HepG2 (cell line): ENCODE results near the gene TMEM14A. TPM values are rescaled to one million over a fixed set of nuclear protein-coding genes. Genes with fewer than 3 reads are reported as not detected.

Source experiments
- ATAC-seq: fragments of 200-7000 bp; cut with Tn5 transposase; 3 replicates; pipeline ENCODE4 v1.9.1; 2020; ENCODE audit warnings: mild to moderate bottlenecking, moderate library complexity
- BruUV-seq: library from RNA; stranded (reverse); fragments of 400-500 nt; replicated peaks from 2 replicates; lab custom pipeline; 2021; lab: Mats Ljungman, UMichigan
- CTCF ChIA-PET: fragments of 300-600 bp; formaldehyde crosslinking; extraction: SDS; loops from one replicate; lab custom pipeline; 2021; ENCODE audit warnings: low total read pairs, inconsistent platforms, low intra/inter-chr PET ratio; lab: Yijun Ruan, JAX
- POLR2A ChIA-PET: fragments of 350-600 bp; sonication (Branson Sonifier 250); formaldehyde crosslinking; loops from one replicate; lab custom pipeline; 2020; ENCODE audit warnings: antibody characterized with exemption, inconsistent platforms; lab: Yijun Ruan, JAX
- DNase-seq: peaks from one replicate; pipeline ENCODE4 v3.0.0-alpha.2; 2015; ENCODE audit warnings: low spot score
- FAIRE-seq: peaks from 3 replicates; lab custom pipeline; 2011; peaks lifted over from hg19 to GRCh38; lab: Jason Lieb, UNC
- H2AFZ ChIP-seq: one replicate; pipeline ENCODE4 v1.6.1; 2011; ENCODE audit warnings: low read length, inconsistent platforms
- H3K27ac ChIP-seq: fragments of 300-600 bp; 3 replicates; pipeline ENCODE4 v1.8.0; 2011; ENCODE audit warnings: mixed run types, mild to moderate bottlenecking, mixed read lengths, low read length, inconsistent platforms; ENCODE audit not compliant: insufficient read depth; ENCODE audit errors: extremely low read length
- H3K27me3 ChIP-seq, 2 experiments: fragments of 200-600 bp in 1 of 2; 2 replicates in 1 of 2; 3 replicates in 1 of 2; pipeline versions ENCODE4 v1.6.0 to v1.8.0; 2011; ENCODE audit warnings: low read length in 2 of 2, mild to moderate bottlenecking in 2 of 2, moderate library complexity in 2 of 2, inconsistent platforms in 1 of 2; ENCODE audit not compliant: insufficient read depth in 2 of 2, control insufficient read depth in 1 of 2
- H3K36me3 ChIP-seq, 2 experiments: fragments of 200-600 bp in 1 of 2; replicated peaks in 1 of 2; 2 replicates in 1 of 2; 3 replicates in 1 of 2; pipeline versions ENCODE4 v1.5.1 to v1.8.0; 2011; ENCODE audit warnings: low read length in 2 of 2, inconsistent platforms in 1 of 2; ENCODE audit not compliant: insufficient read depth in 2 of 2, control insufficient read depth in 1 of 2
- H3K4me1 ChIP-seq: 2 replicates; pipeline ENCODE4 v1.5.1; 2012; ENCODE audit warnings: low read length, inconsistent platforms; ENCODE audit not compliant: insufficient read depth
- H3K4me2 ChIP-seq: 2 replicates; pipeline ENCODE4 v1.6.0; 2011; ENCODE audit warnings: low read depth, low read length, inconsistent platforms
- H3K4me3 ChIP-seq, 3 experiments: fragments of 200-600 bp in 1 of 3; sonication (generic), shearing (Covaris generic) in 1 of 3; replicated peaks in 1 of 3; 2 replicates each; pipeline ENCODE4 v1.5.1; 2011 to 2016; ENCODE audit warnings: low read length in 3 of 3, inconsistent platforms in 2 of 3, low read depth in 2 of 3, mild to moderate bottlenecking in 2 of 3, control low read depth in 1 of 3, mixed read lengths in 1 of 3; ENCODE audit not compliant: insufficient read depth in 1 of 3
- H3K79me2 ChIP-seq: one replicate; pipeline ENCODE4 v1.6.1; 2011; ENCODE audit warnings: low read length, inconsistent platforms; ENCODE audit not compliant: insufficient read depth
- H3K9ac ChIP-seq: 2 replicates; pipeline ENCODE4 v1.6.0; 2011; ENCODE audit warnings: mild to moderate bottlenecking, low read depth, low read length, inconsistent platforms; ENCODE audit not compliant: insufficient read depth
- H3K9me3 ChIP-seq: 2 replicates; pipeline ENCODE4 v1.5.1; 2012; ENCODE audit warnings: mild to moderate bottlenecking, low read length
- H4K20me1 ChIP-seq: 2 replicates; pipeline ENCODE4 v1.6.0; 2011; ENCODE audit warnings: inconsistent platforms, mild to moderate bottlenecking, low read length, moderate library complexity; ENCODE audit not compliant: insufficient read depth
- CEBPB ChIP-seq: IDR thresholded peaks from 2 replicates; pipeline ENCODE4 v1.6.1; 2011; ENCODE audit warnings: low read depth, low read length, improper control_type of control experiment, borderline replicate concordance
- IRX3 ChIP-seq: sonication (generic); formaldehyde crosslinking; IDR thresholded peaks from 2 replicates; pipeline ENCODE4 v1.8.1; 2023; ENCODE audit warnings: mild to moderate bottlenecking, low read depth, missing genetic modification reagents, borderline replicate concordance
- ISX ChIP-seq: sonication (generic); formaldehyde crosslinking; conservative IDR thresholded peaks from 2 replicates; pipeline ENCODE4 v1.5.0; 2020; ENCODE audit warnings: missing genetic modification reagents
- SIN3B ChIP-seq: fragments of 150-350 bp; IDR thresholded peaks from 2 replicates; pipeline ENCODE4 v1.6.1; 2014; ENCODE audit warnings: low read length
- STAG1 ChIP-seq: sonication (generic); formaldehyde crosslinking; IDR thresholded peaks from 2 replicates; pipeline ENCODE4 v1.4.0; 2020; ENCODE audit warnings: missing genetic modification reagents
- WGBS: methylation state at CpG from one replicate; pipeline ENCODE4 v1.1.6; 2017; ENCODE audit warnings: low lambda C conversion rate; 5-methylcytosine and 5-hydroxymethylcytosine counted together
- in situ Hi-C: cut with HindIII; loops from 2 replicates; pipeline ENCODE4 v1.10.0; 2017; ENCODE audit warnings: low pct_unique_long_range_greater_than_20kb; ENCODE audit not compliant: extremely low pct_ligation_motif_present
- intact Hi-C: fragments of 100-400 bp; cut with micrococcal nuclease; formaldehyde crosslinking; loops from one replicate; pipeline ENCODE4 v1.10.0; 2022; ENCODE audit not compliant: unreplicated experiment
- polyA plus RNA-seq, 8 experiments: library from polyadenylated mRNA; depleted of rRNA in 3 of 8; stranded (reverse) in 7 of 8; unstranded in 1 of 8; fragments of >200 nt; fragmentation: Illumina TruSeq in 4 of 8; extraction: Trizol in 4 of 8; gene quantifications; 2 replicates each; pipeline versions ENCODE4 v1.2.1 to v1.2.3, GENCODE V29; 2011 to 2016; ENCODE audit warnings: low read depth in 4 of 8, missing spikeins in 1 of 8, mixed read lengths in 1 of 8; ENCODE audit not compliant: insufficient read depth in 1 of 8
- total RNA-seq, 5 experiments: library from RNA; depleted of rRNA; stranded (reverse); fragments of >200 nt; fragmentation: Illumina TruSeq; extraction: Trizol; gene quantifications; 2 replicates each; pipeline ENCODE4 v1.2.3, GENCODE V29; 2016; ENCODE audit warnings: low read depth in 1 of 5
- TF ChIP-seq, protein P1 (sequence below): sonication (generic); formaldehyde crosslinking; IDR thresholded peaks from 2 replicates; pipeline ENCODE4 v1.5.0; 2020; ENCODE audit warnings: mild to moderate bottlenecking, missing genetic modification reagents, moderate library complexity

Gene TMEM14A
- total and polyA plus RNA-seq, 2 of the 13 experiments (the other 11 are each of a cell fraction or from before 2014, with no cell fraction given), result 24.6 to 73.7 TPM

DNA sequence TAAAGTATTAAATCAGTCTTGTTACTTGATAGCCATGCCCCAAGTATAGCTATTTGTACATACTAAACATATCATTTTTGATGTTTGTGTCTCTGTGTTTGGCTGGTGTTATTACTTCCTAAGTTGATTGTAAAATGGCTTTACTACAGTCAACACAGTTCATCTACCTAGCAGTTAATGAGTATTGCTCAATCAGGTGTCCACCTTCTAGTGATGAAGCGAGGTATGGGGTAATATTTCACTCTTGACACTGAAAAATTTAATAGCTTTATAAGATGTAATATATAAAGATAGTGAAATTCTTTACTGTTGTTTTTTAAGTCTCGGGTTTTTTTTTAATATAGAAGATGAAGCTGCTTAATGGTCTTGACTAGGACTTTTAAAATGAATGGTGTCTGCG is 18.9 kb downstream of the TMEM14A start:
- ChIA-PET POLR2A (no interaction called here), CTCF (no interaction called here)
- H3K27me3 ChIP-seq, result no peaks in the 10 kb centered on the region
- ATAC-seq (no peak), FAIRE-seq (no peak), DNase-seq (no peak)
- H3K4me2 ChIP-seq, result no peak overlapping the region
- H3K4me3 ChIP-seq, result no peak overlapping the region
- no peaks in the 10 kb centered on the region for H4K20me1 ChIP-seq
- H3K36me3 ChIP-seq, result no peaks in the 10 kb centered on the region
- WGBS, result 94% methylated on average over 3 of the region's 3 CpGs
- H3K4me1 ChIP-seq, result peaks cover 8% of the 10 kb centered on the region
- no TSS peak for BruUV-seq
- no peak overlapping the region for H3K9ac ChIP-seq
- H3K79me2 ChIP-seq, result no peaks in the 10 kb centered on the region
- H3K27ac ChIP-seq, result no peak overlapping the region
- in situ Hi-C loops (no loop called here), intact Hi-C loops (no loop called here)
- peaks cover 6% of the 10 kb centered on the region; the same call in 1 of the 2 replicates for H3K9me3 ChIP-seq
- TF ChIP-seq CEBPB, result peak; percentile 59; the same call in 1 of the 2 replicates
- no peak for TF ChIP-seq SIN3B
- no peak overlapping the region for H2AFZ ChIP-seq

DNA sequence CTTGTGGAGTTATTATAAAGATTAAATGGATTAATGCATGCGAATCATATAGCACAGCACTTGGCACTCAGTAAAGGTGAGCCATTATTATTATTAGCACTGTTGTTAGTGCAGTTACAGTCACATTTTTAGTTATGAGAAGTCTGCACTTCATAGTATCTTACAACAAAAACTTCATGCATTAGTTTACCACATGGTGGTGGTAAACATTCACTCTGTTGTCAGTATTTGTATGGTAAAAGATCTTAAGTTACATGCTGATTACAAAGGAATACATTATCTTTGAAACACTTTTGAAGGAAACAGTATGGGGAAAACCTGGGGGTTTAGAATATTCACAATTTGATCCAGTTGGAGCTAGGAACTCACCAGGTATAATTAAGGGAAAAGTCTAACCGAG is 20.8 kb downstream of the TMEM14A start:
- Histone ChIP-seq H3K4me2 (no peak overlapping the region), H3K36me3 (no peaks in the 10 kb centered on the region), H3K27ac (no peak overlapping the region), H3K9me3 (peaks cover 6% of the 10 kb centered on the region; the same call in 1 of the 2 replicates), H3K9ac (no peak overlapping the region), H4K20me1 (no peaks in the 10 kb centered on the region), H3K4me1 (peaks cover 8% of the 10 kb centered on the region)
- CTCF ChIA-PET, result no interaction called here
- DNase-seq (no peak), ATAC-seq (no peak)
- 92% methylated on average over 2 of the region's 2 CpGs for WGBS
- intact Hi-C loops, result no loop called here
- no peak for TF ChIP-seq ISX (CRISPR knock-in tag)
- peak; percentile 39; the same call in 1 of the 2 replicates for TF ChIP-seq STAG1 (CRISPR knock-in tag)
- TF ChIP-seq, protein P1, sequence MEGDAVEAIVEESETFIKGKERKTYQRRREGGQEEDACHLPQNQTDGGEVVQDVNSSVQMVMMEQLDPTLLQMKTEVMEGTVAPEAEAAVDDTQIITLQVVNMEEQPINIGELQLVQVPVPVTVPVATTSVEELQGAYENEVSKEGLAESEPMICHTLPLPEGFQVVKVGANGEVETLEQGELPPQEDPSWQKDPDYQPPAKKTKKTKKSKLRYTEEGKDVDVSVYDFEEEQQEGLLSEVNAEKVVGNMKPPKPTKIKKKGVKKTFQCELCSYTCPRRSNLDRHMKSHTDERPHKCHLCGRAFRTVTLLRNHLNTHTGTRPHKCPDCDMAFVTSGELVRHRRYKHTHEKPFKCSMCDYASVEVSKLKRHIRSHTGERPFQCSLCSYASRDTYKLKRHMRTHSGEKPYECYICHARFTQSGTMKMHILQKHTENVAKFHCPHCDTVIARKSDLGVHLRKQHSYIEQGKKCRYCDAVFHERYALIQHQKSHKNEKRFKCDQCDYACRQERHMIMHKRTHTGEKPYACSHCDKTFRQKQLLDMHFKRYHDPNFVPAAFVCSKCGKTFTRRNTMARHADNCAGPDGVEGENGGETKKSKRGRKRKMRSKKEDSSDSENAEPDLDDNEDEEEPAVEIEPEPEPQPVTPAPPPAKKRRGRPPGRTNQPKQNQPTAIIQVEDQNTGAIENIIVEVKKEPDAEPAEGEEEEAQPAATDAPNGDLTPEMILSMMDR (CRISPR knock-in tag), result peak; percentile 31
- TF ChIP-seq IRX3 (CRISPR knock-in tag), result no peak
- TF ChIP-seq, all 625 proteins: peak for 2
- Histone ChIP-seq H3K27me3 (no peaks in the 10 kb centered on the region), H3K79me2 (no peaks in the 10 kb centered on the region), H3K4me3 (no peak overlapping the region), H2AFZ (no peak overlapping the region)
- POLR2A ChIA-PET, result no interaction called here
- no TSS peak for BruUV-seq
- in situ Hi-C loops, result no loop called here
- FAIRE-seq, result no peak
